Measurements from ENCODE around the gene GPR63.

GPR63 gene

GRCh38 chr6:96749891-96750290, 87.4 kb downstream of the GPR63 start:
- no peak for DNase-seq
